HFFc6 (cell line): ENCODE data around the gene SUGP2. TPM values are rescaled to one million over a fixed set of nuclear protein-coding genes. Genes with fewer than 3 reads are reported as not detected.

Experiments
- DNase-seq: peaks from one replicate; pipeline ENCODE4 v3.0.0-alpha.2; 2018
- H3K27ac Mint-ChIP-seq: 2 replicates; pipeline ENCODE4 v1.8.0; 2020; ENCODE audit warnings: mild to moderate bottlenecking, mixed read lengths
- H3K27me3 Mint-ChIP-seq: 2 replicates; pipeline ENCODE4 v1.8.0; 2021; ENCODE audit warnings: mild to moderate bottlenecking, moderate library complexity, mixed read lengths; ENCODE audit not compliant: insufficient read depth
- H3K36me3 Mint-ChIP-seq: 2 replicates; pipeline ENCODE4 v1.8.0; 2021; ENCODE audit warnings: low read depth, mixed read lengths
- H3K4me1 Mint-ChIP-seq: 2 replicates; pipeline ENCODE4 v1.8.0; 2020; ENCODE audit warnings: low read depth, mixed read lengths
- H3K4me3 Mint-ChIP-seq: 2 replicates; pipeline ENCODE4 v1.8.0; 2020; ENCODE audit warnings: mild to moderate bottlenecking, moderate library complexity, mixed read lengths
- H3K9me3 Mint-ChIP-seq: 2 replicates; pipeline ENCODE4 v1.8.0; 2020; ENCODE audit warnings: mild to moderate bottlenecking, mixed read lengths
- total RNA-seq, 6 experiments: library from RNA; stranded (reverse); fragmentation: NEBNext Ultra II Directional; extraction: Animal tissue kit (Norgen Biotek cat#: 25700); gene quantifications; 2 replicates in 1 of 6; 3 replicates in 5 of 6; pipeline ENCODE4 v1.2.3, GENCODE V29; 2021
- TF ChIP-seq, protein P1 (sequence below): fragments of 200-600 bp; sonication (generic); IDR thresholded peaks from 2 replicates; pipeline ENCODE4 v1.5.0; 2021; ENCODE audit warnings: antibody characterized with exemption, mild to moderate bottlenecking

Gene SUGP2
- total RNA-seq, 6 experiments from 2014 or later, result 57.6 to 71.5 (median 61.8) TPM

DNA sequence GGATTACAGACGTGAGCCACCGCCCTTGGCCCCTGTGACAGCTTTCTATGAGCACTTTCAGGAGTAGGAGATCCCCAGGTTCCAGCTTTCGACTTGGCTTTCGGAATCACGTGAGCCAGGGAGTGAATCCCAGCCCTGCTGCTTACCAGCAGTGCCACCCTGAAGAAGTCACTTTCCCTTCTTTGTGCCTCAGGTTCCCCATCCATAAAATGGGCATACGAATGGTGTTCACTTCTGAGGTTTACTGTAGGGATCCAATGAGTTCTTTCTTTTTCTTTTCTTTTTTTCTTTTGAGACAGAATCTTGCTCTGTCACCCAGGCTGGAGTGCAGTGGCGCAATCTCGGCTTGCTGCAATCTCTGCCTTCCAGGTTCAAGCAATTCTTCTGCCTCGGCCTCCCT is 88.0 kb downstream of the SUGP2 start:
- H3K9me3 Mint-ChIP-seq, result no peaks in the 10 kb centered on the region
- peaks cover 1% of the 10 kb centered on the region; the same call in 1 of the 2 replicates for H3K27me3 Mint-ChIP-seq
- H3K4me3 Mint-ChIP-seq, result no peak overlapping the region
- TF ChIP-seq, protein P1, sequence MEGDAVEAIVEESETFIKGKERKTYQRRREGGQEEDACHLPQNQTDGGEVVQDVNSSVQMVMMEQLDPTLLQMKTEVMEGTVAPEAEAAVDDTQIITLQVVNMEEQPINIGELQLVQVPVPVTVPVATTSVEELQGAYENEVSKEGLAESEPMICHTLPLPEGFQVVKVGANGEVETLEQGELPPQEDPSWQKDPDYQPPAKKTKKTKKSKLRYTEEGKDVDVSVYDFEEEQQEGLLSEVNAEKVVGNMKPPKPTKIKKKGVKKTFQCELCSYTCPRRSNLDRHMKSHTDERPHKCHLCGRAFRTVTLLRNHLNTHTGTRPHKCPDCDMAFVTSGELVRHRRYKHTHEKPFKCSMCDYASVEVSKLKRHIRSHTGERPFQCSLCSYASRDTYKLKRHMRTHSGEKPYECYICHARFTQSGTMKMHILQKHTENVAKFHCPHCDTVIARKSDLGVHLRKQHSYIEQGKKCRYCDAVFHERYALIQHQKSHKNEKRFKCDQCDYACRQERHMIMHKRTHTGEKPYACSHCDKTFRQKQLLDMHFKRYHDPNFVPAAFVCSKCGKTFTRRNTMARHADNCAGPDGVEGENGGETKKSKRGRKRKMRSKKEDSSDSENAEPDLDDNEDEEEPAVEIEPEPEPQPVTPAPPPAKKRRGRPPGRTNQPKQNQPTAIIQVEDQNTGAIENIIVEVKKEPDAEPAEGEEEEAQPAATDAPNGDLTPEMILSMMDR, result no peak
- no peak overlapping the region for H3K27ac Mint-ChIP-seq
- peaks cover 11% of the 10 kb centered on the region for H3K36me3 Mint-ChIP-seq
- DNase-seq, result no peak
- peaks cover 9% of the 10 kb centered on the region for H3K4me1 Mint-ChIP-seq

DNA sequence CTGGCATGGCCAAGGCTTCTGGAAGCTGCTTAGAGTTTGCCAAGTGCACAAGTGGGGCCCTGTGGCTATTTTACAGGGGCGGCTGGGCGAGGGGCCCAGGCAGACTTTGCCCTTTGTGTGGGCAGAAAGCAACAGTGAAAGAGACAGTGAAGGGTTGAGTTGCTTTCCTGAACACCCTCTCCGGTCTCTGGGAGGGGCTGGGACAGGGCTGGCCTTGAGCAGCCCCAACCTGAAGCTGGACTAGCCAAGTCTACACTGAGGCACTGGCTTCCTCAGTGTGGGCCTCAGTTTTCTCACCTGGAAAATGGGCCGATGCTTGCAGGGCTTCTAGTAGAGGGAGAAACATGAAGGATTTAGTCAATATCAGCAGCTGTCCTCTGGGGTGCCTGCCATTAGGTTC is 89.9 kb downstream of the SUGP2 start:
- H3K4me3 Mint-ChIP-seq, result no peak overlapping the region
- H3K27me3 Mint-ChIP-seq, result peaks cover 3% of the 10 kb centered on the region

DNA sequence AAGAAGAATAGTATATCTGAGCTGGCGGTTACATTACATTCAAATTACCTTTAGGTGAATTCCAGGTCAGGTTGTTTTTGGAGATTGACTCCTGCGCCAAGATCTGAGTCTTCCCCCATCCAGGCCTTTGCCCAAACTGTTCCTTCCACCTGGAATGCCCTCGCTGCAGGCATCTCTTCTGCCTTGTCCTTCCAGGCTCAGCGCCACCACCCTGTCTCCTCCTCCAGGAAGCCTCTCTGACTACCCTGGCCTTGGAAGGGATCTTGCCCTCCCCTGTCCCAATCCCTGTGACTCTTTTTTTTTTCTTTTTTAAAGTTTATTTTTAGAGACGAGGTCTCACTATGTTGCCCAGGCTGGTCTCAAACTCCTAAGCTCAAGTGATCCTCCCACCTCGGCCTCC is 90.6 kb downstream of the SUGP2 start:
- Mint-ChIP-seq H3K36me3 (peaks cover 13% of the 10 kb centered on the region), H3K27ac (no peak overlapping the region), H3K4me1 (peaks cover 21% of the 10 kb centered on the region), H3K27me3 (peaks cover 2% of the 10 kb centered on the region; the same call in 1 of the 2 replicates), H3K9me3 (no peaks in the 10 kb centered on the region), H3K4me3 (no peak overlapping the region)
- TF ChIP-seq, protein P1, result no peak
- DNase-seq, result no peak

More for the DNA sequence above, 89.9 kb downstream of the SUGP2 start:
- DNase-seq, result no peak
- H3K36me3 Mint-ChIP-seq, result peaks cover 11% of the 10 kb centered on the region
- H3K4me1 Mint-ChIP-seq, result peaks cover 21% of the 10 kb centered on the region
- H3K9me3 Mint-ChIP-seq, result no peaks in the 10 kb centered on the region
- TF ChIP-seq, protein P1, result no peak
- no peak overlapping the region for H3K27ac Mint-ChIP-seq

GRCh38 chr19:18941628-18942354 is 91.5 kb downstream of the SUGP2 start:
- Mint-ChIP-seq H3K27ac (peak overlapping the region; percentile 74), H3K4me3 (peak overlapping the region; percentile 85), H3K27me3 (peaks cover 2% of the 10 kb centered on the region; the same call in 1 of the 2 replicates), H3K4me1 (peaks cover 21% of the 10 kb centered on the region), H3K9me3 (no peaks in the 10 kb centered on the region), H3K36me3 (peaks cover 15% of the 10 kb centered on the region)
- TF ChIP-seq, protein P1, result no peak; the same call in 1 of the 2 replicates
- no peak for DNase-seq

Other genes with a start within 250 kb of the SUGP2 start
- 1 to 10 TPM in 3 of 6 experiments, under 1 TPM in 3; 0.67 to 6.1 (median 0.98) TPM for gene COMP, start 242.2 kb downstream of the SUGP2 start, total RNA-seq
- gene UPF1, start 201.6 kb downstream of the SUGP2 start, total RNA-seq, result 10 to 100 TPM; 46.3 to 54.7 (median 51.4) TPM
- gene CERS1, start 137.4 kb downstream of the SUGP2 start, total RNA-seq, result 1 to 10 TPM in 5 of 6 experiments, under 1 TPM in 1; 0.96 to 2.1 (median 1.3) TPM
- 100 to 1,000 TPM; 268 to 315 (median 286) TPM for gene COPE, start 114.1 kb downstream of the SUGP2 start, total RNA-seq
- 10 to 100 TPM; 37.8 to 57.4 (median 44.0) TPM for gene DDX49, start 113.8 kb downstream of the SUGP2 start, total RNA-seq
- gene HOMER3, start 92.3 kb downstream of the SUGP2 start, total RNA-seq, result 10 to 100 TPM; 68.1 to 89.1 (median 77.9) TPM
- gene ARMC6, start 86 bp upstream of the SUGP2 start, total RNA-seq, result 10 to 100 TPM; 30.2 to 41.7 (median 32.5) TPM
- 10 to 100 TPM in 3 of 6 experiments, 1 to 10 TPM in 3; 8.7 to 11.7 (median 9.9) TPM for gene SLC25A42, start 30.5 kb upstream of the SUGP2 start, total RNA-seq
- 10 to 100 TPM; 20.5 to 27.9 (median 25.4) TPM for gene TMEM161A, start 105.0 kb upstream of the SUGP2 start, total RNA-seq
- 1 to 10 TPM in 3 of 6 experiments, under 1 TPM in 3; 0.20 to 1.9 (median 0.82) TPM for gene MEF2B, start 136.7 kb upstream of the SUGP2 start, total RNA-seq
- 10 to 100 TPM; 33.9 to 43.2 (median 38.6) TPM for gene BORCS8, start 158.6 kb upstream of the SUGP2 start, total RNA-seq
- 10 to 100 TPM; 63.7 to 84.6 (median 75.7) TPM for gene RFXANK, start 158.7 kb upstream of the SUGP2 start, total RNA-seq
- gene NR2C2AP, start 169.9 kb upstream of the SUGP2 start, total RNA-seq, result 10 to 100 TPM in 1 of 6 experiments, 1 to 10 TPM in 5; 6.5 to 12.8 (median 9.3) TPM
- gene NCAN, start 178.4 kb upstream of the SUGP2 start, total RNA-seq, result not detected
- gene TM6SF2, start 239.8 kb upstream of the SUGP2 start, total RNA-seq, result under 1 TPM in 3 of 6 experiments, not detected in 3; 0.23 to 0.45 (median 0.28) TPM